DMS53 (cell line): ENCODE data around the gene TRIO.
A peak's percentile ranks its signal among the peaks of the same experiment; 100 is the strongest.

ENCODE experiments used
- DNase-seq: peaks from one replicate; lab custom pipeline; 2025; lab: John Stamatoyannopoulos, UW

The TRIO gene

GRCh38 chr5:14438195-14438606 lies 295.1 kb downstream of the TRIO start:
- no peak for DNase-seq

DNA sequence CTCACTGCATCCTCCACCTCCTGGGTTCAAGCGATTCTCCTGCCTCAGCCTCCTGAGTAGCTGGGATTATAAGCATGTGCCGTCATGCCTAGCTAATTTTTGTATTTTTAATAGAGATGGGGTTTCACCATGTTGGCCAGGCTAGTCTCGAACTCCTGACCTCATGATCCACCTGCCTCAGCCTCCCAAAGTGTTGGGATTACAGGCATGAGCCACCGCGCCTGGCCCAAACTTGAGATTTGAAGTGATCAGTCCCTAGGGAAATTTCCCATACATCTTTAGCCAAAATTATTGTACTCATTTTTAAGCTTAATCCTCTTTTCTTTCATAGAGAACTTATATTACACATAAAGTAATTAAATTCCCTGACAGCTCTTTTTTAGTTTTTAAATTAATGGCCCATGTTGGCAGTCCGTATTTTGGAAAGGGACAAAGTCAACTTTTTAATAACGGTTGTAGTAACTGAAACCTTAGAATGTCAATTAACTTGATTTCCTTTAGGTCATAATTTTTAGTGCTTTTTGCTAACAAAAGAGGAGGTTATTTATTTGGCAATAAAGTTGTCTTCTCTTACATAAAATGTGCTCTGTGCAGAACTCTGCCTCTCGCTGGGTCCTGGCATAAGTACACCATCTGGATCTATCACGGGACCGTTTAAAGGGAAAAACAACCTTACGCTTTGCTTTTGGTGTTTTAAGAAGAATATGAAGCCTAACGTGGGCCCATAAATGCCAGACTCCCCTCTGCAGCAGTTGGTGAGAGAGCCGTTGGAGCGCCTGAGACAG lies 296.1 kb downstream of the TRIO start:
- DNase-seq, result no peak

DNA sequence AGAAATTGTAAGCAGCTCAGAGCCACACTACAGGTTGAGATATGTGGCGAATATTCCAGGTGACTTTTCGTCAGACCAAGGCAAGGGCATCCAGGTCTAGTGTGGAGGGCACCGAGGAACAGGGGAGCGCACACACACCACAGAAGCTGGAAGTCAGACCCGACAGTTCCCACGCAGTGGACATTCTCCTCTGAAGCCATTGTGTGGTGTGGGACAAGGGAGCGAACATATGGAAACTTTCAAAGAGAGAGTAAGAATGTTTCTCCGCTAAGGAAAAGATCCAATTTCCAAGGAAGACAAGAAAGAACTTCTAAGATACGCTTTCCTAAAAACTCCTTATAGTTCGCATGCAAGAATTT lies 297.1 kb downstream of the TRIO start:
- no peak for DNase-seq

DNA sequence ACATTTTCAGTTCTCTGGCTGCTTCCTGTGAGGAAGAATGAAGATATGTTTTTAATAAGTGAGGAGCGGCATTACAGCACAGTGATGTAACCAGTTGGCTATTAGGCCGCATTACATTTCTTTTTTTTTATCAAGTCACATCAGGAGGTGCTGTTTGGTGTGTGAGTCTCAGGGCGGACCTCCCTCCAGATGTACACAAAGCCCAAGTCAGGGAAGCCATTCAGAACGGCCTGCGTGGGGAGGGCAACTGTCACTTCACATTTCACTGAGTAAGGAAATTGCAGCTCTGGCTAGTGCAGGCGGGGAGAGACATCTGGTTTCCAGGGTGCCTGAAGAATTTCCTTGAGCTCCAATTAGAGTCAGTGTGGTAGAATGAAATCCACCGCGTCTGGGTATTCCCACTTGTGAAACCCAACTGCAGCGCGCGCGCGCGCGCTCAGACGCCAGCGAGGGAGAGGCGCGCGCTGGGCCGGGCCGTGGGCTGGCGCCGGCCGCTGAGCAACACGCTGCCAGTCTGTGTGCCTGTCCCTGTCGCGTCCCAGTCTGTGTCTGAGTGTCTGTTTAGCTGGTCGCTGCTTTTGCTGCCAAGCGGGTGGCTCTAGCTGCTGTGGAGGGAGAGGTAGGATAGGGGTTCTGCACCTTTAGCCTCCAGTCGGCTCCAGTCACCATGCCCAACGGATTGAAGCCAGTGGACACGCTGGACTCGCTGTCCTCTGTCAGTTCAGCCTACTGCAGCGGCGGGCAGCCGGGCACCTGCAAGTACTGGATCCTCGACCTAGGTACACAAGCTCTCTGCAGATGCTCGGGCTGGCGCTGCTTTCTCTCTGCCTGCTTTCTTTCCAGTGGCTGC lies 297.7 kb downstream of the TRIO start:
- no peak for DNase-seq

DNA sequence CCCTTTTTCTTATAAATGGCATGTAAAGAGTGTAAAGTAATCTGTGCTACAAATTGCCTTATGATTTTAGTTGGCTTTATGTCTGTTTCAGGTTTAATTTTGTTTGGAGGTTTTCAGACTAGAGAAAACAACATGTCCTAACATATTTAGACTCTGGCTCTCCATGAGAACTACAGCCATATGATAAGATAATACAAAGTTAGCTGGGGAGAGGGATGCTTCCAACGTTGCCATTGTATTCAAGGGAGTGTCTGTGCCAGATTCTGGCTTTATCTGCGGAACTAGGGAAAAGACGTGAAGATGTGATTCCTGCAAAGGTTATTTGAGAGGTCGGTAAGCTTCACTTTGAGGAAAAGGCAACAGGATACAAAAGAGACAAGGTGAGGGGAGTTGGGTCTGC lies 298.5 kb downstream of the TRIO start:
- no peak for DNase-seq

DNA sequence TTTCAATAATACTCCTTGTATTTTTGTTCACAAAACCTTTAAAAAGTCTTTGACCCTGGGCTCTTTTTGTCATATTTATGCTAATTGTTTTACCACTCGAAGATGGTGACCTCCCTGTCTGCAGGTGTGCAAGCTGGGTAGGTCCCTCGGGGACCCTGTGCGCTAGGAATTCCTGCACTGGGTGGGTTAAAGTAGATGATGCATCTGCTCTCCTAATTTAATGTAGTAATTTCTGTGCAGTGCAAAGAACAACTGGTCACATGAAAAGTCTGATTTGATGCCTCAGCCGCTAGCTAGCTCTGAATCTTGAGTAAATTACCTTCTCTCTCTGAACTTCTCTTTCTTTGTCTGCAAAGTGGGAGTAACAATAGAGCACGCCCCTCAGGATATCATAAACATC lies 299.4 kb downstream of the TRIO start:
- DNase-seq, result no peak

DNA sequence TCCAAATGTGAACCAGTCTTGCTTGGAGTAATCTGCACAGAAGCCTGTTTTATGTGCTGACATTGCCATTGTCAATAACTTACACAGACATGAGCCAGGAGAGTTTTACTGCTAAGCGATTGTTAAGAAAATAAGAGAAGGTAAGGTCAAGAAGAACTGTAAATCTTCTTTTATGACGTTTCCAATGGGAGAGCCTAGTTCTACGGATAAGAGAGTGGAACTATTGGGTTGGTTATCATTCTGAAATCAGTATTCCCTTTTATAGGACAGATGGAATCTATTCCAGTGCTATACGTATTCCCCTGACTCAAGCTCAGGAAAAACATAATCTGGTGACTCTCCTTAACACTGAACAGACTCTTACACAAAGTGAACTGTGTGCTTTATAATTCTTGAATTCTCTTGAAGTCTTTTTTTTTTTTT lies 300.5 kb downstream of the TRIO start:
- no peak for DNase-seq

DNA sequence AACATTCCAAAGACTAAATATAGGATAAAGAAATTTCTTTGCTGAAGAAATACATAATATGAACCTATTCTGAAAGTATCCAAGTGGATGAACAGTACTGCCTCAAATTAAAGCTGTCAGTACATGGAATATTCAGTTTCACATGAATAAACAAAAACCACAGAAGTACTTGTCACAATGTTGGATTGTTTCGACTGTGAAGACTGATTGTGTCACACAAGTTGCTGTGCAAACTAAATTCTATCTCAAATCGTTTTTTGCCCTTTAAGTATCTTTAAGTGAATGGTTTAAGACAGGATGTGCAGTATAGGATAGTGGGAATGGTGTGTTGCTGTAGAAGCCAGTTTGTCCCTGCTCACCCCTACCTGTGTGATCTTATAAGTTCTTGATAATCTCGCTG lies 301.0 kb downstream of the TRIO start:
- DNase-seq, result no peak

DNA sequence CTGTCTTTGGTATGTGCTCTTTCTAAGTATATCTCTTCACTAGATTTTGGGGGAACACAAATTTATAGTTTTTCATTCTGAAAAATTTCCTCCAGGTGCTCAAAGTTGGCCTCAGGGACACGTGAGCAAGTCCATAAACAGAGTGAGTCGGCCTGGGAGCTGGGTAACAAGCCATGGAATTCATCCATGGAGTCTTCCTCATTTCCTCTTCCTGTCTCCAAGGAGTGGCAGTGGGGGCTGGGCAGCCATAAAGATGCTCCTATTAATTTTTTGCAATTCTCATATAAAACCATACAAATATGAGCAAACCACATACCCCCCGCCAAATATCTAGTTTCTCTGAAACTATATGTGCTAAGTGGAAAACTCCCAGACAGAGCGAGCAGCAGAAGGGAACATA lies 301.9 kb downstream of the TRIO start:
- DNase-seq, result no peak

DNA sequence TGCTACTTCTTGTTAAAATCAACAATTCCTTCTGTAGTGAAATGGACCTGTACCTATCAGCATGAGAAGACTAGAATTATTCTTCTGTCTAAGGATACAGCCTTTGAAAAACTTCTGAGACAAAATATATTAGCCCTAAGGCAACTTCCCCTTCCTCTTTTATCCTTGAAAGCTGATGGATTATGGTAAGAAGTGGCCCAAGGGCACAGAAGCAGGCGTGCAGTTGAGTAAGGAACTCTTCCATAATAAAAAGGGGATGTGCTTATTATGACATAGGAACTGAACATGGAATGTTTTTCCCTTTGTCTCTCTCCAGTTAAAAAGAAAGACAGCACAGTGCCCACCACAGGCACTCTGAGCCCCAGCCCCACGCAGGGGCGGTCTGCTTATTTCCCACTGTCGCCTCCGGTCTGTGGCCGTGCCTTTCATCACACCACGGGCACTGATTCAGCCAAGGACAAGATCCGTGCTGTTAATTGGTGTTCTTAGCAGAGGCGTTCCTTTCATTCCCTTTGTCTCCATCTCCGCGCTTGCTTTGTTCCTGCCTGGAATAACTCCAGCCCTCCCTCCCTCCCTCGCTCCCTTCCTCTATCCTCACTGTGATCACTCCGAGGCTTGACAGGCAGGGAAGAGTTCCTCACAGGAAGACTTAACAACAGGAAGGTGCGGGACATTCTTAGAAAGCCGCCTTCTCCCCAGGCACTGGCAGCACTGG lies 302.6 kb downstream of the TRIO start:
- no peak for DNase-seq

GRCh38 chr5:14447958-14448911 lies 305.1 kb downstream of the TRIO start:
- DNase-seq, result no peak

GRCh38 chr5:14449052-14449661 lies 306.0 kb downstream of the TRIO start:
- DNase-seq, result no peak

DNA sequence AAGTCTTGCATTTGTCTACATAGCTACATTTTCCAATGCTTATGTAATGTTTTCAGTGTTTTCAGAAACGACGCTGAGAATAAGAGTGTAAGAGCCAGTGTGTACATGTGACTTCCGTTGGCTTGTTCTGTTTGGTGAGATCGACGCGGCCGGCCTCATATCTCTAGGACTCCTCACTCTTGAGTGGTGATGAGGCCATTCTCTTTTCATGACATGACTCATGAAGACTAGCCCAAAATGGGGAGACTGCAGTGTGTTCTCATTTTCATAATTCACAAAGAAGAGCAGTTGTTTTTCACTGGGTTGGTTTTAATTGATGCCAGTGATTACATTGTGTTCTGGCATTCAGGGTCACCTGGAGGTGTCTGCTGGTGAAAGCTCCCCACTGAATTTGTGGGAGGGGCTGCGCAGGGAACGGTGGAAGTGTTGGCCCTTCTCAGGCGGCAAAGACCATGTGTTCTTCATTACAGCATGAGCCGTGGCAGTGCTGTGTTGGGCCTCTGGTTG lies 306.9 kb downstream of the TRIO start:
- no peak for DNase-seq

DNA sequence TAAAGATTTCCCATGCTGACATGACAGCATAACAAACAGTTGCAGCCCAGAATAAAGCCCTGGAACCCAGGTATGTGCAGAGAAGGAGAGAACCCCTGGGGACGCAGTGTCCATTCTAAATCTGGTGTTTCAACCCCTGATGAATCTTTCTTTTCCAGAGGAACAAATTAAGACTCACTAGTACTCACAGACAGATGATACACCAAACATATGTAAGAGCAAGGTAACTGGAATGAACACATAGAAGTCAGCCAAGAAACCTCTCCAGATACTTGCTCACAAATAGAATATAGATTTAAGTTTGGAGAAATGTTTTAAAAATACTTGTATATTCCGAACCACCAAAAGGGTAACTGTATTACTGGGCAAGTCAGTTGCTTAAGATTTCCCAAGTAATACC lies 307.6 kb downstream of the TRIO start:
- no peak for DNase-seq

- DNase-seq, result no peak
These were observed 308.7 kb downstream of the TRIO start for GRCh38 chr5:14451871-14452270.

- DNase-seq, result no peak
These were observed 309.7 kb downstream of the TRIO start for GRCh38 chr5:14452685-14453454.

DNA sequence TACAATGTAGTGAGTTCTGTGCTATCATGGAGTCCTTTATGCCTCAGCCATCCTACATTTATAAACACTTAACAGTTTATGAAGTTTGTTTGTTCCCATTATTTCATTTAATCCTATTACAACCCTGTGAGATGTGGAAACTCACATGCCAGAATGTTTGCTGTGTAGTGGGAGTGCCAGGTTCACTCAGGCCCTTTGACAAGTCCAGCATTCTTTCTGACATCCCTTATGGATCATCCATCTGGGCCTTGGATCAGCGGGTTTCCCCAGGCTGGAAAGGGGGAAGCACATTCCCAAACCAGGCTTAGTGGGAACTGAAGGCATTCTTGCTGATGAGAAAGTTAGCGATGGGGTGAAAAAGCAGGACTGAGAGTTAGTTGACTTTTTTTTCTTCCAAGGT lies 310.3 kb downstream of the TRIO start:
- no peak for DNase-seq

GRCh38 chr5:14455814-14456321 lies 312.7 kb downstream of the TRIO start:
- DNase-seq, result no peak

DNA sequence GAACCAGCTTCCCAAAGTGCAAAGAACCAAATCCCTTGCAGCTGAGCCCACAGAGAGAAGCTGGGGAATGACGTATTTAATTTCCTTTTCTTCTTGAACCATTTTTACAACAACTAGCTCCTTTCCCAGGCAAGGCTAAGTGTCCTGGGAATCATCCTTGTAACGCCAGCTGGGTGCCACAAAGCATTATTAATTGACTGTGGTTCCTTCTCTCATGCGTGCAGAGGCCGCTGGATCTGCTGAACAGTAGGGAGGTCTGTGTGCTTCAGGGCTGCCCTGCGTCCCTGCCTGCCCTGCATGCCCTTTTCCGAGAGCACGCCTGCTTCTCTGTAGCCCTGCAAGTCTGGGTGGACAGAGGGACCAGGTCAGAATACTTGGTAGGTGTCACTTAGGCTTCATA lies 314.3 kb downstream of the TRIO start:
- DNase-seq, result peak; percentile 45

GRCh38 chr5:14458414-14458813 lies 315.3 kb downstream of the TRIO start:
- DNase-seq, result no peak
